Measurements from ENCODE around the gene HSPB6.

The HSPB6 gene

DNA sequence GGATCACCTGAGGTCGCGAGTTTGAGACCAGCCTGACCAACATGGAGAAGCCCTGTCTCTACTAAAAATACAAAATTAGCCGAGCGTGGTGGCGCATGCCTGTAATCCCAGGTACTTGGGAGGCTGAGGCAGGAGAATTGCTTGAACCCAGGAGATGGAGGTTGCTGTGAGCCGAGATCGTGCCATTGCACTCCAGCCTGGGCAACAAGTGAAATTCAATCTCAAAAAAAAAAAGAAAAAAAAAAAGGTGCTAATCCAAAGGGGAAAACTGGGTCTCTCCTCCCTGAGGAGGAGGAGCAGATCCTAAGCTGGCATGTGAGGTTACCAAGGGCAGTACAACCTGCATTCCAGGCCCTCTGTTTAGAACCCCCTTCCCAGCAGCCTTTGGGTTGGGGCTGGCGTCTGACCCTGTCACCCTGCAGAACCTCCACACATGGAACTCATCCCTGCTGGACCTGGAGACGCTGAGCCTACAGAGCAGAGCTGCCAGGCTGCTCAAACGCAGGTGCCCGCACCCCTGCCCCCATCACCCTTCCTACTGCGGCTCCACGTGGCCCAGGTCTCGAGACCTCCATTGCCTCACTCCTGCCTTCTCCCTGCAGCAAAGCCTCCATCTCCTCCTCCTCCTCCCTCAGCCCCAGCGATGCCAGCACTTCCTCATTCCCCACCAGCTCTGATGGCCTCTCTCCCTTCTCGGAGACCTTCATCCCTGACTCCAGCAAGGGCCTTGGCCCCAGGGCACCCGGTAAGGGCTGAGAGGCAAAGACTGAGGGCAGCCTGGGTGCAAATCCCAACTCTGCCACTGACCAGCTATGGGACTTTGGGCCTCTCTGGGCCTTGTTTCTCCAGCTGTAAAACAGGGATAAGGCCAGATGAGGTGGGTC is 7.8 kb upstream of the HSPB6 start:
- no peak for DNase-seq

DNA sequence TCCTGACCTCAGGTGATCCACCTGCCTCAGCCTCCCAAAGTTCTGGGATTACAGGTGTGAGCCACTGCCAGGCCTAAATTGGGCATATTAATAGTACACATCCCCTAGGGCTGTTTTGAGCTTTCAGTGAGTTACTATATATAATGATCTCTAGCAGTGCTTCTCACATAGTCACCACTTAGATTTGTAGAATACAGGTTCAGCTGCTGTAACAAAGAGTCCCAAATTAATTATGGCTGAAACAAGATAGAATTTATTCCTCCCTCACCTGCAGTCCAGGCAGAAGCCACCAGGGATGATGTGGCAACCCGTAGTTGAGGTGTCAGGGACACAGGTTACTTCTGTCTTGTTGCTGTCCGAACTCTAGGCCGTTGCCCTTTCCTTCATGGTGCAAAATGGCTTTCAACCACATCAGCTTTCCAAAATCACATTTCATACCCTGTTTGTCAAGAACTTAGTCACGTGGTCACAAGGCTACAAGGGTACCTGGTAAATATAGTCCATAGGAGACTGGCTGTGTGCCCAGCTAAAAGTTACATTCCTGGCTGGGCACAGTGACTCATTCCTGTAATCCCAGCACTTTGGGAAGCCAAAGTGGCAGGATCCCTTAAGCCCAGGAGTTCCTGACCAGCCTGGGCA is 4.0 kb upstream of the HSPB6 start:
- DNase-seq = no peak

DNA sequence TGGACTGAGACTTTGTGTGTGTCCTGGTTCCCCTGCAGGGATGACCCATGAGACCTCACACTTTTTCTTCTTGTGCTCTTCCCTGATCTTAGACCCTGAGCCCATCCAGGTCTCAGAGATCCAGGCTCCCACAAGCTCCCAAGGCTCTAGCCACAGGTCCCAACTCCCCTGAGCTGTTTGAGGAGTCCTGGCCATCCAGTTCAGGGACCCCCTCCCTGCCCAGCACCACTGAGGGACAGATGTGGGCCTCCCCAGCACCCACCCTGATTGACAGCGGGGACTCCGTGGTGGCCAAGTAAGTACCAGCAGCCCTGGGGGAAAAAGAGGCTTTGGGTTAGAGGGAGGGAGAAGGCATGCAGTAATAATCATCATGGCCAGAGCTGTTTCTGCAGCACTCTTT is 2.9 kb upstream of the HSPB6 start:
- no peak for DNase-seq

DNA sequence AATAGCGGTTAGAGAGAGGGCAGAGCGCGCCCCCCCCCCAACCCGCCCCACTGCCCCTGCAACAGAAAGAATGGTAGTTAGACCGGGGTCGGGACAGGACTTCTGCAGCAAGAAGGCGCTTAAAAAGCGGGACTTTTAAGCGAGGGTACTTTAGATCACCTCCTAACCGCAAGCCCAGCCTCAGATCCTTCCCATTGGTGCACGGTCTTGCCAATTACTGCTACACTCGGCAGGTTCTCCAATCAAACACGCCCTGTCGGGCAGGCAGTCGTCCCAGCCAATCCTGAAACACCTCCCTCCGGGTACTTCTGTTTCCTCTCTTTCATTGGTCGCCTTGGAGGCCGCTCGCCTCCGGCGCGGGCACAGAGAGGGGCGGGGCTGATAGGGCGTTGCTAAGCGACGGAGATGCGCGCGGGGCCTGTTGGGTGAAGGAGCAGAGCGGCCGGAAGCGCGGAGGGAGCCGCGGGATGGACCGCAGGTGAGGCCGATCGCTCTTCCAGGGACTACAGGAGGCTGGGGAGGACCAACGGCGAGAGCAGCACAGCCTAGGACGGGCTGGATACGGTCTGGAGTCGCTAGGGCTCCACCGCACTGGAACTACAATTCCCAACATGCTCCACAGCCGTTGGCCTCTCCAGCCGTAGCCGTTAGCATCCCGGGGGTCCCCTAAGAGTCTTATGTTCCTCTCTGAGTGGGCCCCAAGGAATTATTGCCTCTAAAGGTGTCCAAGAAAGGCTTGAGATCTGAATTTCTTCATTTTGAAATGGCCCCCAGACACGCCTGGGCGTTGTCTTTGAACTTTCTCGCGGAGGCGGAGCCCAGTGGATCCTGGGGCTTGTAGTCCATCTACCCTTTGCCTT is 1.1 kb upstream of the HSPB6 start, which contains the start of gene PROSER3:
TSS of gene PROSER3 (plus strand) at position 428 of the 860 bp plus-strand sequence. CDS start at position 468, 40 bp downstream.
- peak; percentile 99 for DNase-seq

DNA sequence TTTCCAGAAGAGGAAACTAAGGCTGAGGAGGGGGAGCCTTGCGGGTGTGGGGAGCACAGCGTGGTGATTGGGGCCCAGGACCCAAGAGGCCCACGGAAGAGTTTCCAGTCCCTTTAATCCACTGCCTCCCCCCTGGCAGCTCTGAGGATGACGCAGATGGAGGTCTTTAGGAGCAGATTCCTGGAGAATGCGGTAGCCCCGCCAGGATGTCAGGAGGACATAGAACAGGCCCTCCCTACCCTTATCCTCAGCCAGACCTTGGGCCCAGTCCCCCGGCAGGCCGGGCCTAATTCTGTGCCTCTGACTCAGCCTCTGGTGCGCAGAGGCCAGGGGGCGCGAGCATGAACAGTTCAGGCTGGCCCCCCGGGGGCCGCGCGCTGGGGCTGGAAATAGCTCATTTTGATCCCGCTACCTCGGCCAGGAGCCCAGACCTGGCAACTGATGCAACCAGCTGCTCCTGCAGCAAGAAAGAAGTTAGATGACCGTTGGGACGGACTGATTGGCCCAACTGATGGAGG is 461 bp upstream of the HSPB6 start:
- DNase-seq = peak; percentile 97

DNA sequence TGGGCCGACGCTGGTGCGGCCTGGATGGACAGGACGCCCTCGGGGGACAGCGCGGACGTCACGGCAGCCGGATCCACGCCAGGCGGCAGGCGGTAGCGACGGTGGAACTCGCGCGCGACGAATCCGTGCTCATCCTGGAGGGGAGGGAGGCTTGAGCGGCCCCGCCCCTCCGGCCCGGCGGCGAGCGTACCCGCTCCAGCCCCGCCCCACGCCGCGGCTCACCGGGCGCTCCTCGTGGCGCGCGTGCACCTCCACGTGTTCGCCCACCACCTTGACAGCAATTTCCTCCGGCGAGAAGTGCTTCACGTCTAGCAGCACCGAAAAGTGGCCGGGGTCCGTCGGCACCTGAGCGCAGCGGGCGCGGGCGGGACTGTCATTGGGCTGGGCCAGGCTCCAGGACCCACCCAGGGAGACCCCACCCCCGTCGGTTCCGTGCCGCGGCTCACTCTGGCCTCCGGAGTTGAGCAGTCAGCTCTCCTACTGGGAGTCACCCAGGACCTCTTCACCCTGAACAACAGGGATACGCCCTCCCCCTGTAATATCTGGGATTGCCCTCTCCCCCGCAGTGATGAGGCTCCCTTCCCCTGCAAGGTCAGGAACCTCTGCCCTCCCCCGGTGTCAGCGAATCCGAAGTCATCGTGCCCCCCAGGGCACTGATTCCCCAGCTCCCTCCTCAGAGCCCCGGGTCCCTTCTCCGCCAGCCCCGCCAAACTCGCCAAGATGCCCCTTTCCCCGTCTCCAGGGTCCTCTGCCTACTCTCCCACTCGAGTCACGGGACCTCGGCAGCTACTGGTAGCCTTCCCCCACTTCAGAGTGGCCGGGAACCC is 1.1 kb downstream of the HSPB6 start:
- DNase-seq = no peak

DNA sequence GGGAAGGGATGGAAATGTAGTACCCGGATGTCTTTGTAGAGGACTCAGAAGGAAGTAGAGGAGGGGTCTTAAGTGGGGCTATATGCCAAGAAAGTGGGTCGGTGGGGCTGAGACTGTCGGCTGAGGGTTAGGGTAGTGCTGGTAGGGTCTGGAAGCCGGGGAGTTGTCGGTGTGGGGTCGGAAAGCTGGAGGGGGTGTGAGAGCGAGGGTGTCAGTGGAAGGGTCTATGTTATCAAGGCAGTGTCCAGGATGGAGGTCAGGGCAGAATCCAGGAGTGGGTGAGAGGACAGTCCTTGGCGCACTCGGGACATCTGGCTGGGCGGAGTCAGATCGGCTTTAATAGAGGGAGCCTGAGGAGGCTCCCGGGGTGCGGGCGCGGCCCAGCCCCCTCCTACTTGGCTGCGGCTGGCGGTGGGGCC is 1.7 kb downstream of the HSPB6 start:
- DNase-seq = no peak

DNA sequence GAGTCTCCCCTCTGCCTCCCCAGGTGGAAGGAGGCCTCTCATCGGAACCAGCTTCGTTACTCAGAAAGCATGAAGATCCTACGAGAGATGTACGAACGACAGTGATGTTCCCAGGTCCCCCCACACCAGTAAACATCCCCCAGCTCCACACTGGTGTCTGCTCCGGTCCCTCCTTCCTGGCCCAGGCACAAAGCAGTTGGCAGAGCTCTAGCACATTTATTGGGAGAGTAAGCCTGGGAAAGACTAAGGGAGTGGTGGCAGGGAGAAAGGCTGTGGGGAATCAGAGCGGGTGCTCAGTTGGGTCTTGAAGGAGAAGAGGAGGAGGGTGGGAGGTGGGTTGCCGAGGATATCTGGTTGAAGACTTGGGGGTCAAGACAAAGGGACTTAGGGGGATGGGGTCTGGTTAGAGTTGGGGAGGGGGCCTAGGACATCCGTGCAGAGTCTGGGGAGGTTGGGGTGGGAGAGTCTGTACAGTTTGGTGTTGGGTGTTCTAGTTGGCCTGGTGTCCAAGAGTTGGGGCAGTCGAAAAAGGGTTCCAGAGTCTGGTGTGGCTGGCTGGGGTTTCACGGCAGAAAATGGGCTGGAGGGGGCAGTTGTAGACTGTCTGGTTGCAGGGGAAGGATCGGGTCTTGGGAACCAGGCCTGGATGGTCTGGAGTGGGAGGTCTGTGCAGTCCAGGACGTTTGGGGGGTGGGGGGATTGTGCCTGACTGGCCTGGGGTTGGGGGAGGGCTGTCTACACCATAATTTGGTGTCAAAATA is 2.3 kb downstream of the HSPB6 start:
- no peak for DNase-seq

DNA sequence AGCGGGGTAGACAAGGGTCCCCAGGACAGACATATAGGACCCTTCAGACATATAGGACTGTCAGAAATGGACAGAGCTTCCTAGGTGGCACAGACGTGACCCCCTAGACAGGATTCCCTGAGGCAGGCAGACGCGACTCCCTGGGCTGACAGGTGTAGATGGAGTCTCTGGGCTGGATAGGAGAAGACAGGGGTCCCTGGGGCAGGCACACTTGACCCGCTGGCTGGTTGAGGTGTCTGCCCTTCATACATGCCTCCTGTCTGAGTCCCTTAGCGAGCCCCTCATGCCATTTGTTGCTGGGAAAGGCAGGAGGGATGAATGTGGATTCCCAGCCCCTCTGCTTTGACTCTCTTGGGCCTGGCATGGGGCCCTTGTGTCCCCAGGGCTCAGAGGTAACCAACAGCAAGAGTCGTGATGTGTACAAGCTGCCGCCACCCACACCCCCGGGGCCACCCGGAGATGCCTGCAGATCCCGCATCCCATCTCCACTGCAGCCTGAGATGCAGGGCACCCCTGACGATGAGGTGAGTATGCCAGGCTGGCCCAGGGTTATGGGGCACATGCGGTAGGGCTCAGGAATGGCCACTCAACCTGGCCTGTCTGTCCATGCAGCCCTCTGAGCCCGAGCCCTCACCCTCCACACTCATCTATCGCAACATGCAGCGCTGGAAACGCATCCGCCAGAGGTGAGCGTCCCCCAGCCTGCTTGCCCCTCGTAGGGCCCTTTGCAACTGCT is 3.0 kb downstream of the HSPB6 start:
- DNase-seq = no peak

DNA sequence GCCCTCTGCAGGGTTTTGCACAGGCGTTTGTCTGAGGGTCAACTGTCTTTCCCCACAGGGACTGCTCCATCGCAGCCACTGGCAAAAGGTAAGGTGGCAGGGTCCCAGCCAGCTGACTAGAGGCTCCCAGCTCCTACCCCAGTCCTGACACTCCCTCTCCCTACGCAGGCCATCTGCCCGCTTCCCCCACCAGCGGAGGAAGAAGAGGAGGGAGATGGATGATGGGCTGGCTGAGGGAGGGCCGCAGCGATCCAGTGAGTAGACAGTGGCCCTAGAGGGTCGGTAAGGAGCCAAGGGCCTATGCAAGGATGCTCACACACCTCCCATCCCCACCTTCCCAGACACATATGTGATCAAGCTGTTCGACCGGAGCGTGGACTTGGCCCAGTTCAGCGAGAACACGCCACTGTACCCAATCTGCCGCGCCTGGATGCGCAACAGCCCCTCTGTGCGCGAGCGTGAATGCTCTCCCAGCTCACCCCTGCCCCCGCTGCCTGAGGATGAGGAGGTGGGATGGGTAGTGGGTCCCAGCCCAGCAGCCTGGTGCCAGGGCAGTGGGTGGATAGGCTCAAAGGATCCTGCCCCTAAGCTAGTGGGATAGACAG is 4.0 kb downstream of the HSPB6 start:
- DNase-seq = no peak

DNA sequence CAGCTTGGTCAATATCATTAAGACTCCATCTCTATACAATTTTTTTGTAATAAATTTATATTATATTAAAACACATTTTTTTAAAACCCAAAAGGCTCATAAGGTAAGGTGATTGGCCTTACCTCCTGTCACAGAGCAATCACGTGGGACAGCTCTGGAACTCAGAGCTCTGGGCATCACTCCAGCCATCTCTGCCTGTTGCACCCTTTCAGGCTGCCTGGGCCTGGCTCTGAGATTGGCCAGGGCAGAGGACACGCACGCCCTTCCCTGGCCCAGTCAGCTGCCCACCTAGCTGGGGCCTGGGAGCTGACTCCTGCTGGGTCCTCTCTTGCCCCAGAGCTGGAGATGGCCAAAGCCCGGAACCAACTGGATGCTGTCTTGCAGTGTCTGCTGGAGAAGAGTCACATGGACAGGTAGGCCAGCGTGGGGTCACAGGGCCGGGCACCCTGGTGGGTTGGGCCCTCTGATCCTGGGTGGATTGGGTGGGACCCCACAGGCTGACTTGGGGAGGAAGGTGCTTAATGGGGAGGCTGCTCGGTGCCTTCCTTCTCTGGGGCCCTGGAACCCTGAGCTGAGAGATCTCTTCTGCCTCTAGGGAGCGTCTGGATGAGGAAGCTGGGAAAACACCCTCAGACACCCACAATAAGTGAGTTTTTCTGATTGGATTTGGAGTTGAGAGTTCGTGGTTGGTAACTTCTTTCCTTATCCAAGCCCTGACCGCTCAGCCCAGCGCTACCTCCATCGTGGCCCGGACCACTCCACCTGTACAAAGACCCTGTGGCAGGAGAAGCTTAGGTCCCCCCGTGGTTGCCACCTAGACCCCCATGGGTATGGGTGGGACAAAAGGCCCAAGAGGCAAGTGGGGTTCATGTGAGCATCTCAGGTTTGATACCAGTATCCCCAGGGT is 4.7 kb downstream of the HSPB6 start:
- DNase-seq = no peak

DNA sequence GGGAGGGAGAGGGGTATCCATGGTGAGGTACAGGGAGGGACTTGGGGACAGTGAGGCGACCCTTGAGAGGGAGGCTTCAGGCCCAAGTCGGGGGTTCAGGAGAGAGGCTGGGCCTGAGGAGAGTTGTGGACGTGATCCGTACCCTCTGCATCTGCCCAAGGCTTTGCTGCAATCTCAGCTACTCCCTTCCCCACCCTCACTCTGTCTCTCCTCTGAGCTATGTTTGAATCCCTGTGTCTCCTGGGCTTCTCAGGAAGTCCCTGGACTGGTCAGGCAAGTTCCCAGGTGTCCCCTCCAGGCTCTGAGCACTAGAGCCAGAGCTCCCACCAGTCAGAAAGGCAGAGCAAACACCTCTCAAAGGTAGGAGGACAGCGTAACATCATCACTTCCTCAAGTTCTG is 6.7 kb downstream of the HSPB6 start:
- DNase-seq = no peak

DNA sequence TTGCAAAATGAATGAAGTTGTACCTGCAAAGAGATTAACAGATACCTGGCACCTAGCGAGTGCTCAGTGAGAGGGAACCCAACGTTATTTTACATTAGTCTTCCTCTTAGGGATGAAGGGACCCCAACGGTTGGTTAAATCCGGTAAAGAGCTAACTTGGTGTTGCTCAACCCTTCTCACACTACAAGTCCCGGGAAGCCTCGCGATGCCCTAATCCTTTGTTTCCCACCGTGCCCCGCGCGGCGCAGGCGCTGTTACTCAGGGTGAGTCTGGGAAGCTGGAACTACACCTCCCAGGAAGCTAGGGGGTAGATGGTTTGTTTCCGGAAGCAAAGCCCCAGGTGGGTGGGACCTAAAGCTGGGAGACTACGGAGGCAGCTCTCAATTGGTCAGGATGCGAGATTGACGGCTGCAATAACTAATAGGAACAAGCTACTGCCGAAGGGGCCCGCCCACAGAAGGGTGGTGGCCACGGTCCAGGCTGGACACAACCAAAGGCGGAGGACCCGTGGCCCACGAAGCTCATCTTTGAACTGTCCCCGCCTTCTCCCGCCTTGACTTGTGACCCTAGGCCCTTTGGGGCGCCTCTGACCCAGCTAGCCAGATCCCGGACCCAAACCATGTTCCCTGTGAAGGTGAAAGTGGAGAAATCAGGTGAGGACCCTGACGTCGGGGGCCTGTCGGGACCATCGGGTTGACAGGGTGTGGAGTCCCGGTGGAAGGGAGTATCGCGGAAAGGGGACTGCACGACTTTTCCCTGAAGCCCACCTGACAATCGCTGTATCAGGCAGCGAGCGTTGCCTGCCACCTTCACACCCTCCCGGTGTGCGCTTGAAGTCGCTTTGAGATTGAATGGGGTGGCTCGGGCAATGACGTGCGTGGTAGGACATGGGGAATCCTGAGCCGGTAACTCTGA is 8.5 kb downstream of the HSPB6 start, which contains the start of gene LIN37:
TSS of gene LIN37 (plus strand) at position 471 of the 915 bp plus-strand sequence. CDS start at position 620, 149 bp downstream.
- DNase-seq = peak; percentile 98

DNA sequence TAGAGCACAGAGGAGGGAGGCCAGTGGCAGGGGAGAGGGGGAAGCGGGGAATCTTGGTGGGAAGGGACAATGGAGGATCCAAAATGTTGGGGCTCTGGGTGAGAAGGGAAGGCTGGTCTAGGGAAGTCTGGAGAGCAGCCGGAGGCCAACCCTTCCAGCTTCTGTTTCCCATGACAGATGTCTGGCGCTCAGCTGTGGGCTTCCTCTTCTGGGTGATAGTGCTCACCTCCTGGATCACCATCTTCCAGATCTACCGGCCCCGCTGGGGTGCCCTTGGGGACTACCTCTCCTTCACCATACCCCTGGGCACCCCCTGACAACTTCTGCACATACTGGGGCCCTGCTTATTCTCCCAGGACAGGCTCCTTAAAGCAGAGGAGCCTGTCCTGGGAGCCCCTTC is 10.3 kb downstream of the HSPB6 start:
- no peak for DNase-seq

DNA sequence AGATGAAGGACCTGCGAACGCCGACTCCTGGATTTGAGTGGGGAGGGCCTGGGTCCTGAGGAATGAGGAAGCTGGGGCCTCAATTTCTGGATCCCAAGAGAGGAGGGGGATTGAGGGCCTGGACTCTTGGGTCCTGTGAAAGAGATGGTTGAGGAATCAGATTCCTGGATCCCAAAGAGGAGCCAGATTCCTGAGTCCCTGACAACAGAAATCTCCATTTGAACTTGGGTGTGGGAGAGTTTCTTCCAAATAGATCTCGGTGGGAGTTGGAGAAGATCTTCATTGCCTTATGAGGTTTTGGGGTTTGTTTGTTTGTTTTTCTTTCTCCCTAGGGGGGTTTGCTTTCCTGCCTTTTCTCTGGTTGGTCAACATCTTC is 10.8 kb downstream of the HSPB6 start:
- no peak for DNase-seq

DNA sequence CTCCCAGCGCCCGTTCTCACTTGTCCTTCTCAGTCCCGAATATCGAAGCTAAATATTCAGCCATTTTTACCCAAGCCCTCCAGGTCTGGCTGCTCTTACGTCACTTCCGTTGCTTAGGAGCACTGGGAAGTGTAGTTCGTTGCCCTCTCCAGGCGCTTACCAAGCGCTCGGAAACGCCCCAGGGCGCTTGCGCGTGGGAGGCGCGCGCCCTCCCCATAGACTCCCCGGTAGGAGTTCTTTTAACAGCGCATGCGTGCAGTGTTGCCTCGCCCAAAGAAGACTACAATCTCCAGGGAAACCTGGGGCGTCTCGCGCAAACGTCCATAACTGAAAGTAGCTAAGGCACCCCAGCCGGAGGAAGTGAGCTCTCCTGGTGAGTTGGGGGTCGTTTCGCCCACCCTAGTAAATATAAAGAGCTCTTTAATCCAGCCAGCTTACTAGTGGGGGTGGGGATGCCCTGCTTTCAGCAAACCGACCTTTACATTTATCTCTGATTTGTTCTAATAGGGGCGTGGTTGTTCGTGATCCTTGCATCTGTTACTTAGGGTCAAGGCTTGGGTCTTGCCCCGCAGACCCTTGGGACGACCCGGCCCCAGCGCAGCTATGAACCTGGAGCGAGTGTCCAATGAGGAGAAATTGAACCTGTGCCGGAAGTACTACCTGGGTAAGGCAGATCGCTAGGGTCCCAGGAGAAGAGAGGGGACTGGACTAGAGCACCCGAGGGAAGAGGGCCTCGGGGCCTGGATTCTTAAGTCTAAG is 11.3 kb downstream of the HSPB6 start, which contains the start of the genes PSENEN and U2AF1L4:
TSS of gene PSENEN (plus strand) at position 324 of the 759 bp plus-strand sequence. CDS start at position 604, 280 bp downstream.
TSS of gene U2AF1L4 (minus strand) at position 91 of the 759 bp plus-strand sequence. CDS start at position 64, 27 bp downstream.
- peak; percentile 98 for DNase-seq
